ENCODE measurements around the gene CISTR.

CISTR gene

GRCh38 chr12:53751336-53752191, at the start of gene CISTR:
Gene CISTR, minus strand, starts transcription at chr12:53751979.
- H3K9me2 ChIP-seq (ENCODE audit: low read depth, low read length) = no peaks in the 10 kb centered on the region
- peak within 1 kb of the TSS; percentile 66 for H3K4me3 ChIP-seq (ENCODE audit: low read depth, low read length, poor library complexity, severe bottlenecking)
- peaks cover 67% of the 10 kb centered on the region for H3K4me1 ChIP-seq (ENCODE audit: insufficient read depth, low read length, severe bottlenecking)
- no peak within 1 kb of the TSS for H2AFZ ChIP-seq (ENCODE audit: low read length)
- H3F3A ChIP-seq (ENCODE audit: insufficient read depth, low read length) = 0 out of 2 replicates have a peak, but pooled peaks cover 9% of the 10 kb centered on the region
- H3K27ac ChIP-seq (ENCODE audit: low read depth, low read length, poor library complexity, severe bottlenecking) = peak within 1 kb of the TSS; percentile 94
- peak within 1 kb of the TSS; percentile 76 for H3K4me2 ChIP-seq (ENCODE audit: low read length)
- H3K9me3 ChIP-seq (ENCODE audit: low read length) = no peaks in the 10 kb centered on the region
- no peaks in the 10 kb centered on the region for H3K36me3 ChIP-seq (ENCODE audit: insufficient read depth, low read length)
- no peaks in the 10 kb centered on the region for H4K20me1 ChIP-seq (ENCODE audit: insufficient read depth, low read length)
- TF ChIP-seq CTCF (IDR thresholded peaks at IDR 0.05; ENCODE audit: low read length) (no peak), EZH2 (IDR thresholded peaks at IDR 0.05; ENCODE audit: borderline replicate concordance, low read length) (no peak)
- H3K9ac ChIP-seq (ENCODE audit: low read length) = peak within 1 kb of the TSS; percentile 75
- no peaks in the 10 kb centered on the region for H3K27me3 ChIP-seq (ENCODE audit: insufficient read depth, low read length)
- no peaks in the 10 kb centered on the region for H3K79me2 ChIP-seq (ENCODE audit: insufficient read depth, low read length)

- no peaks in the 10 kb centered on the region for H3K36me3 ChIP-seq (ENCODE audit: insufficient read depth, low read length)
- no peak overlapping the region for H2AFZ ChIP-seq (ENCODE audit: low read length)
- H3K9me2 ChIP-seq (ENCODE audit: low read depth, low read length) = no peaks in the 10 kb centered on the region
- TF ChIP-seq EZH2 (IDR thresholded peaks at IDR 0.05; ENCODE audit: borderline replicate concordance, low read length) (no peak), CTCF (IDR thresholded peaks at IDR 0.05; ENCODE audit: low read length) (no peak)
- no peak overlapping the region for H3K27ac ChIP-seq (ENCODE audit: low read depth, low read length, poor library complexity, severe bottlenecking)
- H3K9me3 ChIP-seq (ENCODE audit: low read length) = no peaks in the 10 kb centered on the region
- H3F3A ChIP-seq (ENCODE audit: insufficient read depth, low read length) = no peaks in the 10 kb centered on the region
- H3K4me1 ChIP-seq (ENCODE audit: insufficient read depth, low read length, severe bottlenecking) = no peaks in the 10 kb centered on the region
- H3K79me2 ChIP-seq (ENCODE audit: insufficient read depth, low read length) = no peaks in the 10 kb centered on the region
- H3K4me2 ChIP-seq (ENCODE audit: low read length) = no peak overlapping the region
- no peak overlapping the region for H3K4me3 ChIP-seq (ENCODE audit: low read depth, low read length, poor library complexity, severe bottlenecking)
- no peaks in the 10 kb centered on the region for H3K27me3 ChIP-seq (ENCODE audit: insufficient read depth, low read length)
- H4K20me1 ChIP-seq (ENCODE audit: insufficient read depth, low read length) = no peaks in the 10 kb centered on the region
- H3K9ac ChIP-seq (ENCODE audit: low read length) = no peak overlapping the region
Observed at GRCh38 chr12:53798575-53798974, 46.8 kb upstream of the CISTR start.

- H3K27ac ChIP-seq (ENCODE audit: low read depth, low read length, poor library complexity, severe bottlenecking) = no peak overlapping the region
- no peaks in the 10 kb centered on the region for H3K36me3 ChIP-seq (ENCODE audit: insufficient read depth, low read length)
- no peaks in the 10 kb centered on the region for H3K4me1 ChIP-seq (ENCODE audit: insufficient read depth, low read length, severe bottlenecking)
- H2AFZ ChIP-seq (ENCODE audit: low read length) = no peak overlapping the region
- no peaks in the 10 kb centered on the region for H3K27me3 ChIP-seq (ENCODE audit: insufficient read depth, low read length)
- H3K4me3 ChIP-seq (ENCODE audit: low read depth, low read length, poor library complexity, severe bottlenecking) = no peak overlapping the region
- H3K9ac ChIP-seq (ENCODE audit: low read length) = no peak overlapping the region
- H3K4me2 ChIP-seq (ENCODE audit: low read length) = no peak overlapping the region
- H3F3A ChIP-seq (ENCODE audit: insufficient read depth, low read length) = no peaks in the 10 kb centered on the region
- no peak for TF ChIP-seq EZH2 (IDR thresholded peaks at IDR 0.05; ENCODE audit: borderline replicate concordance, low read length)
- no peak for TF ChIP-seq CTCF (IDR thresholded peaks at IDR 0.05; ENCODE audit: low read length)
- H4K20me1 ChIP-seq (ENCODE audit: insufficient read depth, low read length) = no peaks in the 10 kb centered on the region
- H3K79me2 ChIP-seq (ENCODE audit: insufficient read depth, low read length) = no peaks in the 10 kb centered on the region
- no peaks in the 10 kb centered on the region for H3K9me3 ChIP-seq (ENCODE audit: low read length)
- H3K9me2 ChIP-seq (ENCODE audit: low read depth, low read length) = no peaks in the 10 kb centered on the region
Observed at GRCh38 chr12:53795927-53796326, 44.1 kb upstream of the CISTR start.
